Activated CD4-positive, alpha-beta T cell treated with anti-CD3 and anti-CD28 coated beads for 36 hours (primary cell): ENCODE measurements around the gene NRDE2. TPM values are rescaled to one million over a fixed set of nuclear protein-coding genes. Genes with fewer than 3 reads are reported as not detected.

ENCODE experiments used
- ATAC-seq: fragments of 200-7000 bp; cut with Tn5 transposase; one replicate; pipeline ENCODE4 v1.10.0; 2021; ENCODE audit warnings: mild to moderate bottlenecking, moderate library complexity
- CTCF ChIA-PET: fragments of 350-600 bp; sonication (Branson Sonifier 250); formaldehyde crosslinking; loops from one replicate; lab custom pipeline; 2021; ENCODE audit warnings: antibody characterized with exemption; lab: Charles Lee
- POLR2A ChIA-PET: fragments of 350-600 bp; sonication (Branson Sonifier 250); formaldehyde crosslinking; loops from one replicate; lab custom pipeline; 2021; ENCODE audit warnings: antibody characterized with exemption, inconsistent platforms; lab: Charles Lee
- DNase-seq: peaks from one replicate; pipeline ENCODE4 v3.0.0-alpha.2; 2020
- H3K27ac Mint-ChIP-seq: one replicate; pipeline ENCODE4 v1.8.0; 2021; ENCODE audit warnings: mixed read lengths
- H3K27me3 Mint-ChIP-seq: one replicate; pipeline ENCODE4 v1.8.0; 2021; ENCODE audit warnings: mixed read lengths
- H3K36me3 Mint-ChIP-seq: one replicate; pipeline ENCODE4 v1.8.0; 2021; ENCODE audit warnings: low read depth, mixed read lengths
- H3K4me1 Mint-ChIP-seq: one replicate; pipeline ENCODE4 v1.8.0; 2021; ENCODE audit warnings: mixed read lengths
- H3K4me3 Mint-ChIP-seq: one replicate; pipeline ENCODE4 v1.8.0; 2021; ENCODE audit warnings: mild to moderate bottlenecking, moderate library complexity, mixed read lengths
- H3K9me3 Mint-ChIP-seq: one replicate; pipeline ENCODE4 v1.8.0; 2021; ENCODE audit warnings: low read depth, mixed read lengths
- intact Hi-C, 2 experiments: fragments of 100-400 bp; cut with DNase I in 1 of 2; cut with micrococcal nuclease in 1 of 2; formaldehyde crosslinking; loops; one replicate each; pipeline versions ENCODE4 v1.14.2 to v1.15.1; 2022 to 2024; cut with DNase I, micrococcal nuclease
- total RNA-seq, 2 experiments: library from RNA; stranded (reverse); gene quantifications; one replicate each; pipeline ENCODE4 v1.2.3, GENCODE V29; 2021

Gene NRDE2
- total RNA-seq, 2 experiments from 2014 or later = 22.8 to 25.3 TPM

DNA sequence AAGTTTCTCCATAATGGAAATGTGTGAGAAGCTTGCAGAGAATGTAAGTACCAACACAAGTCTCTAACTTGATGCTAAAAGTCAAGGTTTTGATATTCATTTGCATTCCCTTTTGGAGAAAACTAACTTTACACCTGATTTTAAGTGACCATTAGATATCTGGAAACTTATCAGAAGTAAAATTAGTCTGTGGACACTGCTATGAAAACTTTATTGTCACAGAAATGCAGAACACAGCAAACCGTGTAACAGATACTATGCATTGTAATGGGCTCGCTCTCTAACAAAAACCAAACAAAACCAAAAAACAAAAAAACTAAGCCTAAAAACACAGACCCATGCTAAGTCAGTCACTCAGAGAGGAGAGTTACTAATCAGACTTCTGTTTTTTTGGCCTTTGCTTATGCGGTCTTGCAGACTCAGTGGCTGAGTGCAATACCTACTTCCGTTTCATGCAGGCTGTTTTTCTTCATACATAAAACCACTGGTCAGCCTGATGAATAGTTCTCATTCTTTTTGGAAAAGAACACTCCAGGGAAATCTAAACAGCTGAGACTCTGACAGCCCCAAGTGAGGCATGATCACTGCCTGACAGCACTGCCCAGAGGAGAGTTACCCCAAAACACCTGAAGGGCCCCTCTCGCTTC lies 35.7 kb downstream of the NRDE2 start:
- Mint-ChIP-seq H3K4me3 (no peak overlapping the region), H3K4me1 (peaks cover 5% of the 10 kb centered on the region), H3K27ac (no peak overlapping the region), H3K27me3 (no peaks in the 10 kb centered on the region), H3K36me3 (peaks cover 38% of the 10 kb centered on the region), H3K9me3 (peaks cover 2% of the 10 kb centered on the region)
- CTCF ChIA-PET = no interaction called here
- no peak for DNase-seq
- ATAC-seq = no peak
- intact Hi-C loops = no loop called here
- POLR2A ChIA-PET = no interaction called here

DNA sequence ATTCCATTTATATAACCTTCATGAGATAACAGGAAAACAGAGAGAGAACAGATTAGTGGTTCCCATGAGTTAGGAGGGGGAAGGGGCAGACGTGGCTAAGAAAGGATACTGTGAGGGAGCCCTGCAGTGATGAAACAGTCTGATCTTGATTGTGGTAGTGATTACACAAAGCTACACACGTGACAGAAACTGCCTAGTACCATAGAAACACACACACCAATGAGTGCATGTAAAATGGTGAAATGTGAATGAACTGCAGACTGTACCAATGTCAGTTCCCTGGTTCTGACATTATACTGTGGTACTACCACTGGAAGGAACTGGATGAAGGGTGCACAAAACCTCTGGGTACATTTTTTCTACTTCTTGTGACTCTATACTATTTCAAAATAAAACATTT lies 36.9 kb downstream of the NRDE2 start:
- no peak for ATAC-seq
- CTCF ChIA-PET = no interaction called here
- DNase-seq = no peak
- H3K9me3 Mint-ChIP-seq = no peaks in the 10 kb centered on the region
- POLR2A ChIA-PET = no interaction called here
- no peaks in the 10 kb centered on the region for H3K27me3 Mint-ChIP-seq
- no peaks in the 10 kb centered on the region for H3K4me1 Mint-ChIP-seq
- H3K36me3 Mint-ChIP-seq = peaks cover 34% of the 10 kb centered on the region
- H3K27ac Mint-ChIP-seq = no peak overlapping the region
- intact Hi-C loops = no loop called here
- H3K4me3 Mint-ChIP-seq = no peak overlapping the region

DNA sequence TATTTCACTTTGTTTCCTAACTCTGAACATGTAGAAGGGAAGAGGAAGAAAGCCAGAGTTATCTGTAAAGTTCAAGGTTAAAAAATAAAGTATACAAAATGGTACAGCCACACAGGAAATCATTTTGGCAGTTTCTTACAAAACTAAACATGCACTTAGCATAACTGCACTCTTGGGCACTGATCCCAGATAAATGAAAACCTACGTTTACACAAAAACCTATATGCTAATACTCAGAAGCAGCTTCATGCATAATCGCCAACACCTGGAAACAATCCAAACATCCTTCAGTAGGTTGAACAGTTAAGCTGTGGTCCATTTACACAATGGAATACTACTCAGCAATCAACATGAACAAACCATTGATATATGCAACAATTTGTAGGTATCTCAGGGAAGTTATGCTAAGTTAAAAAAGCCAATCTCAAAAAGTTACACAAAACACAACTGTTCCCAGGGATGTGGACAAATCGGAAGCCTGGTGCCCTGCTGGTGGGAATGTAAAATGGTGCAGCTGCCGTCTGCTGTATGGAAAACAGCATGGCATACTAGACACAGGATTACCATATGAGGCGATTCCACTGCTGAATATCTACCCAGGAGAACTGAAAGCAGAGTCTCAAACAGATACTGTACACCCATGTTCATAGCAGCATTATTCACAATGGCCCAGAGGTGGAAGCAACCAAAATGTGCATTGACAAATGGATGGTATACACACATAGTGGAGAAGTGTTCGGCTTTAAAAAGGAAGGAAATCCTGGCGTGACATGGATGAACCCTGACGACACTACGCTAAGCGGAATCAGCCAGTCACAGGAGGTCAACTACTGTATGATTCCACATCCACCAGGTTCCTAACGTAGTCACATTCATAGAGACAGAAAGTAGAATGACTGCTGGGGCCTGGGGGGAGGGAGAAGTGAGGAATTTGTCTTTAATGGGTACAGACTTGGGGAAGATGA lies 37.7 kb downstream of the NRDE2 start:
- no peak overlapping the region for H3K4me3 Mint-ChIP-seq
- no peaks in the 10 kb centered on the region for H3K9me3 Mint-ChIP-seq
- intact Hi-C loops = no loop called here
- POLR2A ChIA-PET = no interaction called here
- no peaks in the 10 kb centered on the region for H3K4me1 Mint-ChIP-seq
- ATAC-seq = no peak
- CTCF ChIA-PET = interaction anchor here (1.1 kb wide), 1 partner anchor 312 kb away, joined by 3 read pairs; no protein-coding TSS in a partner anchor
- no peaks in the 10 kb centered on the region for H3K27me3 Mint-ChIP-seq
- no peak for DNase-seq
- H3K27ac Mint-ChIP-seq = no peak overlapping the region
- peaks cover 33% of the 10 kb centered on the region for H3K36me3 Mint-ChIP-seq

DNA sequence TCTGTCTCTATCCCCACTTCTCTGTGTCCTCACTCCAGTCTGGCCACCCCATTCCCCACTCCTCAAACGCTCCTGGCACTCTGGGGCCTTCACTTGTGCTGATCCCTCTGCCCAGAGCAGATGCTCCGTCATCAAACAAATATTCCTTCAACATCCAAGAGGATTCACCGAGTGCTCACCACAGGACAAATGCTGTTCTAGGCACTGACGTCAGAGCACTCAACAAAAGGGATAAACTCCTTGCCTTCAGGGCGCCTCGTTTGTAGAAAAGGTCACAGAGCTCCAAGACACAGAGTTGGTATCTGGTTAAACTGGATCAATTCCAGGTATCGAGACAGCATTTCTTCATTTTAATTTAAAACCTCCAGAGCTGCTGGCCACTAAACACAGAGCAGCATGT lies 40.0 kb downstream of the NRDE2 start:
- DNase-seq (no peak), ATAC-seq (no peak)
- Mint-ChIP-seq H3K9me3 (no peaks in the 10 kb centered on the region), H3K4me3 (no peak overlapping the region), H3K27ac (no peak overlapping the region), H3K36me3 (peaks cover 30% of the 10 kb centered on the region), H3K27me3 (no peaks in the 10 kb centered on the region), H3K4me1 (no peaks in the 10 kb centered on the region)
- CTCF ChIA-PET = no interaction called here
- POLR2A ChIA-PET = no interaction called here
- intact Hi-C loops = no loop called here

DNA sequence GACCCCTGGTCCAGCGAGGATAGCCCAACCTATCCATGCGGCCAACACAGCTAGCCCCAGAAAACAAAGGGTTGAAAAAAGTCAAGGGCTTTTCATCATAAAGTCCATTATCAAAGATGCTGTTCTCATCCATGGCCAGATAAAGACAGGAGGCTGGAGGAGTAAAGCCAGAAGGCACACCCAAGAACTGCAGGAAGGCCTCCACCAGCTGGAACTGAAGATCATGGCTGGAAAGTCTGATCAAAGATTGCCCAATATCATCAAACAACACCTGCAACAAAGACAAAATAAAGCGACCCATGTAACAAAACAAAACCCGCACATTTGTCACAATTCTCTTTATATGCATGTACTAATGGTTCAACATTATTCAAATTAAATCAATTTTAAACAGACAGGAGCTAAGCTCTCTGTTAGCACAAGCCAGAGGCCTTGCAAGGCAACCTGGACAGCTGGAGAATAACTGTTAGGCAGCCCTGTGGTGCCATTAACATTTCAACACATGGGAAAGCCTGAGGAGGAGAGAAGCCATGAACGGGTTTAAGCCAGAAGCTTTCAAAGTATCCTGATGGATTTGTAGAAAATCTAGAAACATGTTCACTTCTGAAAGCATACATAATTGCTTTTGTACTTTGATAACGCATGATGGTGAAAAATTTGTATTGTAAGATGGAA lies 41.3 kb downstream of the NRDE2 start:
- CTCF ChIA-PET = interaction anchor here (0.6 to 1.2 kb wide), 2 partner anchors 24 to 32 kb away, joined by 3 to 4 read pairs; no protein-coding TSS in a partner anchor
- POLR2A ChIA-PET = no interaction called here
- no peak overlapping the region for H3K27ac Mint-ChIP-seq

DNA sequence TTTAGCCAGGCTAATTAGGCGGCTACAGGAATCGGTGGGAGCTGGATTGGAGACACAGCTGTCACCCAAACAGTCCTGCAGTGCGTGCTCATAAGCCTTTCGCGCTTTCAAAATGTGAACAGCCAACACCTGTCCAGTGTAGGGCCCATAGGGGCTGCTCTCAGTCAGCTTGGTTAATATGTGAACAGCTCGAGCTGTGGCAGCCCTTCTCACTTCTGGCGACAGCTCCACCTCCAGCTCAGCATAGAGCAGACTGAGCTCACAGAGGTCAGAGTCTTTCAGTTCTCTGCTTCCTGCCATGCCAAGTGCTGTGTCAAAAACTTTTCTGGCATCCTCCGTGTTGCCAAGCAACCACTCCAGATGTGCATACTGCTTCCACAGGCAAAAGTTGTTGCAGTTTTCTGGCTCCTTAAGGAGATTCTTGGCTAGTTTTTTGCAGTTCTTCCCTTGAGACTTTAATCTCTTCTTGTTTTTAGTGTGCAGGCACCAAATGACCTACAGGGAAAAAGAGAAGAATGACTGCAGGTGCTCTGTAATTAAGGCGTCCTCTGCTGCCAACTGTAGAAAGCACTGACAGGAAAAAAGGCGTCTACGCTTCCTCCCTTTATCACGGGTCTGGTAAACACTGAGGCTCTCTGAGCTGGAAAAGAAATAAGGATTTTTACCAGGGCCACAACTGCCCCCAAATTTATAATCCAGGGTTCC lies 42.9 kb downstream of the NRDE2 start:
- Mint-ChIP-seq H3K4me1 (no peaks in the 10 kb centered on the region), H3K27me3 (no peaks in the 10 kb centered on the region), H3K36me3 (peaks cover 27% of the 10 kb centered on the region), H3K27ac (no peak overlapping the region), H3K9me3 (no peaks in the 10 kb centered on the region), H3K4me3 (no peak overlapping the region)
- ChIA-PET CTCF (interaction anchor here (0.6 to 1.7 kb wide), 7 partner anchors 10 to 408 kb away, joined by 3 to 7 read pairs (median 3); no protein-coding TSS in a partner anchor), POLR2A (interaction anchor here (0.6 kb wide), 1 partner anchor 680 kb away, joined by 3 read pairs; no protein-coding TSS in a partner anchor)
- no peak for ATAC-seq
- no peak for DNase-seq
- intact Hi-C loops = no loop called here

More for the DNA sequence above, 41.3 kb downstream of the NRDE2 start:
- intact Hi-C loops = no loop called here
- DNase-seq (no peak), ATAC-seq (no peak)
- Mint-ChIP-seq H3K27me3 (no peaks in the 10 kb centered on the region), H3K4me3 (no peak overlapping the region), H3K9me3 (no peaks in the 10 kb centered on the region), H3K4me1 (no peaks in the 10 kb centered on the region), H3K36me3 (peaks cover 30% of the 10 kb centered on the region)

DNA sequence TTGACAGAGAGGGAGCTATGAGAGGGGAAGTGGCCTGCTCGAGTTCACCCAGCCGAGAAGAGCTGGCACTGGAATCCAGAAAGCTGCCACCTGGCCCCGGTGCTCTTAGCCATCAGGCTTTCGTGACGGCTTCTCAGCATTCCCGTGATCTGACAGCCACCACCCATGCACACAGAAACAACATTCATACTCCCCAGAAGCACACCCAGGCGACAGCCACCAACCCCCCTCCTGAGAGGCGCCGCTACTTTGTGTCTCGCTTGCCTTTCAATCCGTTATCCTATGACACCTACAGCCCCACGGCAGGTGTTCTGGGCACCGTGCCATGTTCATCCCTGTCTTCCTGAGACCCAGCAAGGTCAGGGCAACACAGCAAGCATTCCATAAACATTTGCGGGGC lies 44.0 kb downstream of the NRDE2 start:
- Mint-ChIP-seq H3K36me3 (peaks cover 28% of the 10 kb centered on the region), H3K4me3 (no peak overlapping the region), H3K9me3 (no peaks in the 10 kb centered on the region), H3K4me1 (no peaks in the 10 kb centered on the region), H3K27me3 (no peaks in the 10 kb centered on the region), H3K27ac (no peak overlapping the region)
- ATAC-seq (no peak), DNase-seq (no peak)
- ChIA-PET POLR2A (no interaction called here), CTCF (interaction anchor here (0.6 to 1.3 kb wide), 3 partner anchors 14 to 207 kb away, joined by 3 to 4 read pairs (median 3); no protein-coding TSS in a partner anchor)
- intact Hi-C loops = no loop called here

DNA sequence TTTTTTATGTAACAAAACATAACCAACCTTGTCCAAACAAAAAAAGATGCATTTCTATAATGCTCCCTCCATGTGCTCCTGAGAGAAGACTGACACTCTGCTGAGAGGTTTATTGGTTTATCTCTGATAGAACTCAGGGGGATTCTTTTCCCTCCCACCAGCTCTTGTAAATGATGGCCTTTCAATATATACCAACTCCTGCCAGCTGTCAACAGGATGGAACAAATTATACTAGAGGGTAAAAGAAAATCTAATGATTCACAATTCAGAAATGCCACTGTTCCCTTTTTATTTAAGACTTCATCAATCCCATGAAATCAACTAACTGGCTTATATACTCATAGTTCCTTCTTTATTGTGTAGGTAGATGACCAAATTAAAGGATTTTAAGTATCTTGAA lies 50.0 kb downstream of the NRDE2 start:
- DNase-seq (no peak), ATAC-seq (no peak)
- H3K27me3 Mint-ChIP-seq = no peaks in the 10 kb centered on the region
- no peak overlapping the region for H3K27ac Mint-ChIP-seq
- intact Hi-C loops = no loop called here
- peaks cover 1% of the 10 kb centered on the region for H3K4me1 Mint-ChIP-seq
- no peak overlapping the region for H3K4me3 Mint-ChIP-seq
- CTCF ChIA-PET = interaction anchor here (0.8 kb wide), 1 partner anchor 892 kb away, joined by 3 read pairs; no protein-coding TSS in a partner anchor
- H3K36me3 Mint-ChIP-seq = peaks cover 15% of the 10 kb centered on the region
- POLR2A ChIA-PET = no interaction called here
- H3K9me3 Mint-ChIP-seq = no peaks in the 10 kb centered on the region

DNA sequence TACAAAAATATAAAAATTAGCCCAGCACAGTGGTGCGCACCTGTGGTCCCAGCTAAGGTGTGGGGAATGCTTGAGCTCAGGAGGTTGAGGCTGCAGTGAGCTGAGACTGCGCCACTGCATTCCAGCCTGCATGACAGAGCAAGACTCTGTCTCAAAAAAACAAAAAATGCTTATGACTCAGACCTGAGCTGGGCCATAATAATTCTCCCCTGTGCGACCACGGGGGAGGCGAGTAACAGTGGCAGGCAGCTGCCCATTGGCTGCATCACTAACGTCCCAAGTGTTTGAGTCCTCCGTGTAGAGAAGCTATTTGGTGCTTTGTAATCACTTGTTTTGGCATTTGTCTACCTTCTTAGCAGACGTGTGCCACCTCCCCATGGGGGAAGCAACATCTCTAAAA lies 50.5 kb downstream of the NRDE2 start:
- intact Hi-C loops = no loop called here
- POLR2A ChIA-PET = no interaction called here
- H3K36me3 Mint-ChIP-seq = peaks cover 14% of the 10 kb centered on the region
- no peak overlapping the region for H3K4me3 Mint-ChIP-seq
- peaks cover 6% of the 10 kb centered on the region for H3K4me1 Mint-ChIP-seq
- CTCF ChIA-PET = interaction anchor here (0.6 to 0.8 kb wide), 2 partner anchors 156 to 892 kb away, joined by 3 read pairs; no protein-coding TSS in a partner anchor
- no peak for DNase-seq
- no peak overlapping the region for H3K27ac Mint-ChIP-seq
- no peaks in the 10 kb centered on the region for H3K9me3 Mint-ChIP-seq
- no peaks in the 10 kb centered on the region for H3K27me3 Mint-ChIP-seq
- ATAC-seq = no peak

DNA sequence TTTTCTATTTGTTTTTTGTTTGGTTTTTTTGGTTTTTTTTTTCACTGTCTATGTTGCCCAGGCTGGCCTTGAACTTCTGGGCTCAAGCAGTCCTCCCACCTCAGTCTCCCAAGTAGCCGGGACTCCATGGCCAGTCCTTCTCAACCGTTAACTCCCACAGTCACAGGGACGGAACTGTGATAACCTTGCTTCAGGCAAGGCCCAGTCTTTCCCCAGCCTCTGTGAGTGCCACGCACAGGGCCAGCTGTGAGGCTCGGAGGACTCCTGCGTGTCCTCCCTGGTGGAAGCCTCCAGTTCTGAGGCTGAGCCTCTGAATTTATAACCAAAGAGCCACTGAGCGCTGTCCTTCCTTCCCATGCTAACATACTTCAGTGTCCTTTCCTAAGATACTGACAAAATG lies 51.6 kb downstream of the NRDE2 start:
- ATAC-seq (no peak), DNase-seq (no peak)
- CTCF ChIA-PET = no interaction called here
- POLR2A ChIA-PET = no interaction called here
- H3K27me3 Mint-ChIP-seq = no peaks in the 10 kb centered on the region
- H3K4me3 Mint-ChIP-seq = no peak overlapping the region
- intact Hi-C loops = no loop called here
- H3K36me3 Mint-ChIP-seq = peaks cover 13% of the 10 kb centered on the region
- H3K4me1 Mint-ChIP-seq = peaks cover 15% of the 10 kb centered on the region
- no peaks in the 10 kb centered on the region for H3K9me3 Mint-ChIP-seq
- H3K27ac Mint-ChIP-seq = no peak overlapping the region
